H9 (cell line): ENCODE results near the gene ARHGAP22. TPM values are rescaled to one million over a fixed set of nuclear protein-coding genes. Genes with fewer than 3 reads are reported as not detected.

Experiments used
- DNase-seq: peaks from one replicate; pipeline ENCODE4 v3.0.0-alpha.2; 2017
- H2AFZ ChIP-seq: one replicate; pipeline ENCODE4 v1.6.1; 2013; ENCODE audit warnings: mild to moderate bottlenecking, low read length, control low read depth, moderate library complexity
- H2AK5ac ChIP-seq: 2 replicates; pipeline ENCODE4 v1.6.1; 2013; ENCODE audit warnings: low read length, control low read depth, mixed read lengths; ENCODE audit not compliant: insufficient read length
- H2BK120ac ChIP-seq: one replicate; pipeline ENCODE4 v1.6.1; 2013; ENCODE audit warnings: low read depth, mild to moderate bottlenecking, low read length, control low read depth, inconsistent platforms; ENCODE audit not compliant: poor library complexity, severe bottlenecking
- H2BK12ac ChIP-seq: 2 replicates; pipeline ENCODE4 v1.6.1; 2013; ENCODE audit warnings: low read length, control low read depth, mixed read lengths, low read depth; ENCODE audit not compliant: insufficient read length
- H2BK15ac ChIP-seq: 2 replicates; pipeline ENCODE4 v1.6.1; 2013; ENCODE audit warnings: low read depth, low read length, control low read depth
- H2BK20ac ChIP-seq: one replicate; pipeline ENCODE4 v1.6.1; 2013; ENCODE audit warnings: low read depth, mild to moderate bottlenecking, low read length, control low read depth, inconsistent platforms; ENCODE audit not compliant: poor library complexity, severe bottlenecking
- H2BK5ac ChIP-seq: 2 replicates; pipeline ENCODE4 v1.6.1; 2013; ENCODE audit warnings: low read length, control low read depth, mixed read lengths; ENCODE audit not compliant: insufficient read length
- H3K14ac ChIP-seq: 2 replicates; pipeline ENCODE4 v1.6.1; 2013; ENCODE audit warnings: low read length, control low read depth; ENCODE audit not compliant: insufficient read depth
- H3K18ac ChIP-seq: 2 replicates; pipeline ENCODE4 v1.6.1; 2013; ENCODE audit warnings: low read depth, mild to moderate bottlenecking, mixed read lengths, low read length, control low read depth; ENCODE audit not compliant: insufficient read length
- H3K23ac ChIP-seq: 2 replicates; pipeline ENCODE4 v1.6.1; 2013; ENCODE audit warnings: low read length, control low read depth, mixed read lengths, low read depth; ENCODE audit not compliant: insufficient read length
- H3K23me2 ChIP-seq: 2 replicates; pipeline ENCODE4 v1.6.1; 2013; ENCODE audit warnings: low read depth, mild to moderate bottlenecking, mixed read lengths, low read length, control low read depth; ENCODE audit not compliant: insufficient read length, poor library complexity, severe bottlenecking
- H3K27ac ChIP-seq: 2 replicates; pipeline ENCODE4 v1.5.1; 2013; ENCODE audit warnings: low read length, control low read depth, mixed read lengths, low read depth; ENCODE audit not compliant: insufficient read length
- H3K27me3 ChIP-seq: 2 replicates; pipeline ENCODE4 v1.6.1; 2013; ENCODE audit warnings: low read length, control low read depth, inconsistent platforms; ENCODE audit not compliant: insufficient read depth
- H3K4ac ChIP-seq: 2 replicates; pipeline ENCODE4 v1.6.1; 2013; ENCODE audit warnings: low read depth, mild to moderate bottlenecking, control low read depth, inconsistent platforms, low read length, moderate library complexity
- H3K4me1 ChIP-seq: 2 replicates; pipeline ENCODE4 v1.6.1; 2013; ENCODE audit warnings: low read length, control low read depth, inconsistent platforms; ENCODE audit not compliant: insufficient read depth
- H3K4me2 ChIP-seq: 2 replicates; pipeline ENCODE4 v1.6.1; 2013; ENCODE audit warnings: low read length, control low read depth, mixed read lengths; ENCODE audit not compliant: insufficient read length, insufficient read depth
- H3K56ac ChIP-seq: 2 replicates; pipeline ENCODE4 v1.6.1; 2013; ENCODE audit warnings: low read depth, mild to moderate bottlenecking, mixed read lengths, low read length, control low read depth; ENCODE audit not compliant: insufficient read length
- H3K79me1 ChIP-seq: 2 replicates; pipeline ENCODE4 v1.6.1; 2013; ENCODE audit warnings: low read depth, mild to moderate bottlenecking, moderate library complexity, low read length, control low read depth, inconsistent platforms; ENCODE audit not compliant: insufficient read depth, poor library complexity, severe bottlenecking
- H3K79me2 ChIP-seq: 2 replicates; pipeline ENCODE4 v1.6.1; 2013; ENCODE audit warnings: low read length, control low read depth, inconsistent platforms; ENCODE audit not compliant: insufficient read depth
- H3K9ac ChIP-seq: 2 replicates; pipeline ENCODE4 v1.6.1; 2013; ENCODE audit warnings: low read length, control low read depth, mixed read lengths; ENCODE audit not compliant: insufficient read length; ENCODE audit errors: extremely low read depth
- H3K9me3 ChIP-seq: one replicate; pipeline ENCODE4 v1.6.1; 2013; ENCODE audit warnings: low read depth, low read length, inconsistent platforms; ENCODE audit not compliant: control insufficient read depth
- H3T11ph ChIP-seq: one replicate; pipeline ENCODE4 v1.6.1; 2013; ENCODE audit warnings: mild to moderate bottlenecking, low read length, control low read depth, inconsistent platforms
- H4K20me1 ChIP-seq: one replicate; pipeline ENCODE4 v1.6.1; 2013; ENCODE audit not compliant: control insufficient read depth, insufficient read length, insufficient read depth
- H4K5ac ChIP-seq: 2 replicates; pipeline ENCODE4 v1.6.1; 2013; ENCODE audit warnings: low read depth, mild to moderate bottlenecking, mixed read lengths, low read length, control low read depth; ENCODE audit not compliant: insufficient read length
- H4K8ac ChIP-seq: replicated peaks from 2 replicates; pipeline ENCODE4 v1.6.1; 2013; ENCODE audit warnings: low read length, control low read depth, mixed read lengths, low read depth; ENCODE audit not compliant: insufficient read length
- H4K91ac ChIP-seq: 2 replicates; pipeline ENCODE4 v1.6.1; 2013; ENCODE audit warnings: low read depth, mild to moderate bottlenecking, moderate library complexity, mixed read lengths, low read length, control low read depth; ENCODE audit not compliant: insufficient read length
- H3K27ac Mint-ChIP-seq, 3 experiments: 2 replicates in 2 of 3; 3 replicates in 1 of 3; pipeline ENCODE4 v1.8.0; 2020 to 2021; ENCODE audit warnings: mixed read lengths in 3 of 3, mild to moderate bottlenecking in 1 of 3, moderate library complexity in 1 of 3
- H3K27me3 Mint-ChIP-seq: 2 replicates; pipeline ENCODE4 v1.8.0; 2021; ENCODE audit warnings: low read depth, mild to moderate bottlenecking, moderate library complexity, mixed read lengths
- H3K36me3 Mint-ChIP-seq, 3 experiments: 2 replicates in 2 of 3; 3 replicates in 1 of 3; pipeline ENCODE4 v1.8.0; 2020 to 2021; ENCODE audit warnings: low read depth in 3 of 3, mixed read lengths in 3 of 3; ENCODE audit not compliant: insufficient read depth in 1 of 3
- H3K4me1 Mint-ChIP-seq, 2 experiments: 2 replicates each; pipeline ENCODE4 v1.8.0; 2020; ENCODE audit warnings: mixed read lengths in 2 of 2
- H3K4me3 Mint-ChIP-seq, 2 experiments: 2 replicates in 1 of 2; 3 replicates in 1 of 2; pipeline ENCODE4 v1.8.0; 2020 to 2021; ENCODE audit warnings: mild to moderate bottlenecking in 2 of 2, mixed read lengths in 2 of 2, moderate library complexity in 1 of 2
- H3K9me3 Mint-ChIP-seq, 2 experiments: 2 replicates in 1 of 2; 3 replicates in 1 of 2; pipeline ENCODE4 v1.8.0; 2020; ENCODE audit warnings: mild to moderate bottlenecking in 2 of 2, mixed read lengths in 2 of 2, moderate library complexity in 1 of 2
- WGBS: extraction: QIAGEN DNeasy Blood & Tissue Kit; methylation state at CpG from one replicate; pipeline ENCODE4 v1.1.7; 2013; ENCODE audit warnings: missing lambda C conversion rate, low lambda C conversion rate, mixed read lengths; ENCODE audit not compliant: insufficient read length; ENCODE audit errors: extremely low coverage; 5-methylcytosine and 5-hydroxymethylcytosine counted together
- total RNA-seq: library from RNA; stranded (reverse); gene quantifications from 2 replicates; pipeline ENCODE4 v1.2.1, GENCODE V29; 2021
- TF ChIP-seq, protein P1 (sequence below): fragments of 200-600 bp; sonication (generic); conservative IDR thresholded peaks from 3 replicates; pipeline ENCODE4 v1.8.0; 2021; ENCODE audit warnings: antibody characterized with exemption, mild to moderate bottlenecking

Gene ARHGAP22
- total RNA-seq, 1 experiment from 2014 or later: 7.4 TPM

DNA sequence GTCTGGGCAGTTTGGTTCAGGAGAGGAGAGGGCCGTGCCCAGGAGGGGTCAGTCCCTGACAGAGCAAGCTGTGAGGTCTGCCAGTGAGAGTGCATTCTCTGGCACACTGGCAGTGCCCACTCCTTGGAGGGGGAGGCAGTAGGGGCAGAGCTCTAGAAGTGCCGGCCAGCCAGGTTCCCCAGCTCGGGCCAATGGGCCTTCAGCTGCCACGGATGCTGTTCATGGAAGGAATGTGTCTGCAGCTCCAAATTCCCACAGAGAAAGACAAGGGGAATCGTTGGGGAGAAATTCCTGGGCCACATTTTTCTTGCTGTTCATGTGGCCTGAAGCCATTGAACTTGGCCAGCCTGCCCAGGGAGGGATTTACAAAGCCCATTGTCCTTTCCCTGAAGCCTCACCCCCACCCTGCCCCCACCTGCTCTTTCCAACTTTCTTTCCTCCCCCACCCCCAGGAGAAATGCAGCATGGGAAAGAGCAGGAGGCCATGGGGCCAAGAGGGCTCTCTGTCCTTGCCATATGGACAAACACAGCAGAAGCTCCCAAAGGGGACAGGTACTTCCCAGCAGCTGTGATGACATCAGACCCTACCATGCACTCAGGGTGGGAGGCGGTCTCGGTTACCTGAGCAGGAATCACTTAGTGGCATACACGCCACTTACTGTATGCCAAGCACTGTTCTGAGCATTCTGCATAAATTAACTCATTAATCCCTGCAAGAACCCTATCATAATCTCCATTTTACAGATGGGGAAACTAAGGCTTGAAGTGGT lies 70.7 kb downstream of the ARHGAP22 start:
- Histone ChIP-seq H3K27me3 (no peaks in the 10 kb centered on the region), H4K91ac (no peak overlapping the region), H3K4me2 (no peak overlapping the region), H2AK5ac (no peak overlapping the region), H2BK120ac (no peak overlapping the region), H3K23me2 (no peaks in the 10 kb centered on the region), H4K8ac (no peak overlapping the region), H2BK5ac (no peak overlapping the region), H3K9me3 (no peaks in the 10 kb centered on the region), H3K9ac (no peak overlapping the region), H4K5ac (no peak overlapping the region), H3K18ac (no peak overlapping the region), H3K14ac (no peak overlapping the region; the same call in 1 of the 2 replicates), H3K56ac (no peak overlapping the region), H2AFZ (no peak overlapping the region), H2BK20ac (no peak overlapping the region), H3K27ac (no peak overlapping the region), H3K23ac (no peak overlapping the region), H2BK12ac (no peak overlapping the region), H3K79me1 (no peaks in the 10 kb centered on the region), H3K79me2 (no peaks in the 10 kb centered on the region), H2BK15ac (no peak overlapping the region), H3T11ph (no peak overlapping the region), H3K4me1 (peaks cover 17% of the 10 kb centered on the region), H4K20me1 (no peaks in the 10 kb centered on the region), H3K4ac (no peak overlapping the region)
- H3K4me3 Mint-ChIP-seq: no peak overlapping the region; a peak in 1 of 5 replicates
- no peaks in the 10 kb centered on the region; a peak in 1 of 5 replicates for H3K9me3 Mint-ChIP-seq
- H3K4me1 Mint-ChIP-seq: peaks cover 48 to 55% of the 10 kb centered on the region in 2 experiments
- WGBS: no CpG with 5 or more reads among the region's 8 CpGs
- TF ChIP-seq, protein P1, sequence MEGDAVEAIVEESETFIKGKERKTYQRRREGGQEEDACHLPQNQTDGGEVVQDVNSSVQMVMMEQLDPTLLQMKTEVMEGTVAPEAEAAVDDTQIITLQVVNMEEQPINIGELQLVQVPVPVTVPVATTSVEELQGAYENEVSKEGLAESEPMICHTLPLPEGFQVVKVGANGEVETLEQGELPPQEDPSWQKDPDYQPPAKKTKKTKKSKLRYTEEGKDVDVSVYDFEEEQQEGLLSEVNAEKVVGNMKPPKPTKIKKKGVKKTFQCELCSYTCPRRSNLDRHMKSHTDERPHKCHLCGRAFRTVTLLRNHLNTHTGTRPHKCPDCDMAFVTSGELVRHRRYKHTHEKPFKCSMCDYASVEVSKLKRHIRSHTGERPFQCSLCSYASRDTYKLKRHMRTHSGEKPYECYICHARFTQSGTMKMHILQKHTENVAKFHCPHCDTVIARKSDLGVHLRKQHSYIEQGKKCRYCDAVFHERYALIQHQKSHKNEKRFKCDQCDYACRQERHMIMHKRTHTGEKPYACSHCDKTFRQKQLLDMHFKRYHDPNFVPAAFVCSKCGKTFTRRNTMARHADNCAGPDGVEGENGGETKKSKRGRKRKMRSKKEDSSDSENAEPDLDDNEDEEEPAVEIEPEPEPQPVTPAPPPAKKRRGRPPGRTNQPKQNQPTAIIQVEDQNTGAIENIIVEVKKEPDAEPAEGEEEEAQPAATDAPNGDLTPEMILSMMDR: no peak
- peaks cover 2% of the 10 kb centered on the region; the same call in 1 of the 2 replicates for H3K27me3 Mint-ChIP-seq
- H3K27ac Mint-ChIP-seq: peak overlapping the region; percentile 34 to 95 (median 95); a peak in 6 of 7 replicates
- H3K36me3 Mint-ChIP-seq: no peaks in the 10 kb centered on the region; a peak in 3 of 7 replicates
- peak; percentile 66 for DNase-seq
